Mucosa of descending colon (tissue), 3 donors: ENCODE results near the gene NTM. TPM values are rescaled to one million over a fixed set of nuclear protein-coding genes. Genes with fewer than 3 reads are reported as not detected.

Experiments used
- ATAC-seq: fragments of 200-7000 bp; cut with Tn5 transposase; one replicate; pipeline ENCODE4 v1.9.1; 2020; ENCODE audit warnings: mild to moderate bottlenecking, moderate library complexity
- DNase-seq, 3 donors: peaks; one replicate each; pipeline ENCODE4 v3.0.0-alpha.2; 2020
- H3K36me3 ChIP-seq: fragments of 200-600 bp; one replicate; pipeline ENCODE4 v1.8.0; 2021; ENCODE audit warnings: low read depth, mild to moderate bottlenecking
- H3K4me1 ChIP-seq: fragments of 200-600 bp; one replicate; pipeline ENCODE4 v1.8.0; 2021; ENCODE audit warnings: low read depth, mild to moderate bottlenecking
- H3K4me3 ChIP-seq: fragments of 200-600 bp; one replicate; pipeline ENCODE4 v1.8.0; 2021; ENCODE audit warnings: mild to moderate bottlenecking
- H3K9me3 ChIP-seq: fragments of 200-600 bp; one replicate; pipeline ENCODE4 v1.8.0; 2021; ENCODE audit warnings: mild to moderate bottlenecking
- CTCF ChIP-seq: fragments of 200-600 bp; IDR thresholded peaks from one replicate; pipeline ENCODE4 v1.8.0; 2022; ENCODE audit warnings: antibody characterized with exemption, mild to moderate bottlenecking
- intact Hi-C, 2 donors: fragments of 100-400 bp; cut with DNase I in 1 of 2; cut with micrococcal nuclease in 1 of 2; formaldehyde crosslinking; loops; one replicate each; pipeline versions ENCODE4 v1.11.0 to v1.11.1; 2022; cut with DNase I, micrococcal nuclease
- total RNA-seq, 3 donors: library from RNA; stranded (reverse); fragmentation: NEBNext Ultra II Directional in 2 of 3; extraction: Animal tissue kit (Norgen Biotek cat#: 25700) in 2 of 3; gene quantifications; one replicate each; pipeline versions ENCODE4 v1.2.1 to v1.2.4, GENCODE V29; 2021 to 2023
- donor health status: DM: no; HTN: no; CAD: no; lungs with moderate emphysema.
- donor health status: DM: no; HTN: no; CAD: no.
- donor health status: DM: no; HTN: yes; CAD: no.

The NTM gene
- total RNA-seq, 3 donors from 2014 or later = 0.64 to 7.7 (median 1.2) TPM

GRCh38 chr11:131993246-131993645, 622.8 kb downstream of the NTM start:
- no peak for TF ChIP-seq CTCF
- no peak for DNase-seq
- Histone ChIP-seq H3K4me3 (no peak overlapping the region), H3K9me3 (peaks cover 17% of the 10 kb centered on the region), H3K36me3 (no peaks in the 10 kb centered on the region), H3K4me1 (no peaks in the 10 kb centered on the region)
- no peak for ATAC-seq
- intact Hi-C loops = no loop called here

- TF ChIP-seq CTCF = no peak
- peak in 2 of 3 donors; percentile 24 for DNase-seq
- intact Hi-C loops = no loop called here
- peak; percentile 78 for ATAC-seq
- peaks cover 17% of the 10 kb centered on the region for H3K9me3 ChIP-seq
- H3K4me3 ChIP-seq = no peak overlapping the region
- no peaks in the 10 kb centered on the region for H3K36me3 ChIP-seq
- no peaks in the 10 kb centered on the region for H3K4me1 ChIP-seq
Observed at GRCh38 chr11:131998020-131998419, 627.6 kb downstream of the NTM start.

GRCh38 chr11:131999084-131999483, 628.7 kb downstream of the NTM start:
- DNase-seq = no peak
- intact Hi-C loops = no loop called here
- ATAC-seq = no peak
- Histone ChIP-seq H3K4me3 (no peak overlapping the region), H3K9me3 (peaks cover 17% of the 10 kb centered on the region), H3K36me3 (no peaks in the 10 kb centered on the region), H3K4me1 (no peaks in the 10 kb centered on the region)
- TF ChIP-seq CTCF = no peak

GRCh38 chr11:131999955-132000354, 629.5 kb downstream of the NTM start:
- no peaks in the 10 kb centered on the region for H3K36me3 ChIP-seq
- ATAC-seq = no peak
- DNase-seq = no peak
- H3K4me3 ChIP-seq = no peak overlapping the region
- no peaks in the 10 kb centered on the region for H3K4me1 ChIP-seq
- intact Hi-C loops = no loop called here
- TF ChIP-seq CTCF = no peak
- H3K9me3 ChIP-seq = peaks cover 16% of the 10 kb centered on the region

GRCh38 chr11:132005887-132006286, 635.5 kb downstream of the NTM start:
- no peaks in the 10 kb centered on the region for H3K4me1 ChIP-seq
- intact Hi-C loops = no loop called here
- TF ChIP-seq CTCF = no peak
- H3K36me3 ChIP-seq = no peaks in the 10 kb centered on the region
- DNase-seq (no peak), ATAC-seq (no peak)
- no peak overlapping the region for H3K4me3 ChIP-seq
- H3K9me3 ChIP-seq = no peaks in the 10 kb centered on the region

- H3K9me3 ChIP-seq = no peaks in the 10 kb centered on the region
- ATAC-seq = no peak
- intact Hi-C loops = no loop called here
- no peak overlapping the region for H3K4me3 ChIP-seq
- TF ChIP-seq CTCF = no peak
- DNase-seq = no peak
- H3K4me1 ChIP-seq = no peaks in the 10 kb centered on the region
- no peaks in the 10 kb centered on the region for H3K36me3 ChIP-seq
Observed at GRCh38 chr11:132006884-132007580, 636.6 kb downstream of the NTM start.
